ENCODE measurements around the gene VTI1A. TPM values are rescaled to one million over a fixed set of nuclear protein-coding genes. Genes with fewer than 3 reads are reported as not detected.

Gene VTI1A
- total RNA-seq, 1 donor from 2014 or later = 28.0 TPM

GRCh38 chr10:112763916-112764520 lies 317.0 kb downstream of the VTI1A start:
- no peak for ATAC-seq

DNA sequence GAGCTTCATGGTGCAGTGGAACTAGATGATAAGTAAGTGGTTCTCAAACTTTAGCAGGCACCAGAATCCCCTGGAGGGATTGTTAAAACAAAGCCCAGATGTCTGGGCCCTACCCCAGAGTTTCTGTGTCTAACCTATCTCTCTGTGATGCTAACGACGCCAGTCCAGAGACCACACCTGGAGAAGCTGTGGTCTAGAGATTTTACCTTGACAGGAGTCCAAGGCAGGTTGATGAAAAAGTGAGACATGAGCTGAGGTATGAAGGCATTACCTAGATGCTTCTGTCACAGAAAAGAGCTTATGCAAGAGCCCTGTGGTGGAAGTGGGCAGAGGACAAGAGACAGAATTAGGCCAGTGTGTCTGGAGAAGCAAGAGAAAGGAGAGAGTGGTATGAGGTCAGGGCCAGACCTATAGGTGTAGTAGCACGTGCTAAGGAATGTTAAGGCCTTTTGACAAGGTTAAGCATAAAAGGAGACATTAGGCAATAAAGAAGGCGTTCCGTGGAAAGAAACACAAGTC lies 318.8 kb downstream of the VTI1A start:
- no peak for ATAC-seq

- no peak for ATAC-seq
Observed at GRCh38 chr10:112766636-112767035, 319.6 kb downstream of the VTI1A start.

DNA sequence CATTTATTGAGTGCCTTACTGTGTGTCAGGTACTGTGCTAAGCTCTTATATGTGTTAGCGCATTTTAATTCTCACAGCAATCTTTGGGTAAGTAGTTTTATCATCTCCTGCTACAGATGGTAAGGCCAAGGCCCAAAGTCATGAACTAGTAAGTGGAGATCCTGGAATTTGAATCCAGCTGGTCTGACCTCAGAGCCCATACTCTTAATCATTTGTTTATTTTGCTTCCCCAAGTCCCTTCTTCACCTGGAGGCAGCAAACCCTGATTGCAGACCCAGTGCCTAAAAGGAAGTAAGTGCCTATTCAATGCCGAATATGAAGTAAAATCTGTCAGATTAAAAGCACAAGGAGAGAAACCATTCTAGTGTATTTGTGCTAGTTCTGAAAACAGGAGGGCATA lies 320.1 kb downstream of the VTI1A start:
- ATAC-seq = no peak

DNA sequence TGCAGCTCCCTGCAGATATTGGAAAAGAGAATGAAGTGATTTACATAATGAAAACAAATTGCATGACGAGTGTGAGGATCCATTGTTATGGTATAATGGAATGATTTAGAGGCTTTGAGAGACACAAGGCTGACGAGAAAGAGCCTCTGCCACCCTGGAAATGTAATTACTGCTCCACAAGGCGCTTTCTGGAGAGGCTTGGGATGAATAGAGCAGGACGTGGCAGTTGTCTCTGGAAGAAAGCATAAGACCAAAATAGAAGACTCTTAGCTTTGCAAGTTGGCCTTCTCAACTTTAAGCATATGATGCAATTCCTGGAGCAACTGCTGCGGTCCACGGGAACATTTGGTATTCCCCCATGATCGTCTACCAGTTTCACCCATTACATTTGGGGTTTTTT lies 321.1 kb downstream of the VTI1A start:
- no peak for ATAC-seq

GRCh38 chr10:112769081-112769480 lies 322.1 kb downstream of the VTI1A start:
- ATAC-seq = no peak

GRCh38 chr10:112769611-112770370 lies 322.8 kb downstream of the VTI1A start:
- no peak for ATAC-seq

DNA sequence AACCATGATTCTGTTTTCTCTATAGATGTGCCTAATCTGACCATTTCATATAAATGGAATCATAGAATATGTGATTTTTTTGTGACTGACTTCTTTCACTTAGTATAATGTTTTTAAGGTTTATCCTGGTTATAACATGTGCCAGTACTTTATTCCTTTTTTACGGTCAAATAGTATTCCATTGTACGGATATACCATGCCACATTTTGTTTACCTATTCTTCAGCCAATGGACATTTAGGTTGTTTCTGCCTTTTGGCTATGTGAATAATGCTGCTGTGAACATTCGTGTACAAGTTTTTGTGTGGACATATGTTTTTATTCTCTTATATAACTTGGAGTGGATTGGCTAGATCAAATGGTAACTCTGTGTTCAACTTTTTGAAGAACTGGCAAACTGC lies 324.7 kb downstream of the VTI1A start:
- no peak for ATAC-seq

- ATAC-seq = no peak
Observed at GRCh38 chr10:112773783-112774182, 326.8 kb downstream of the VTI1A start.

DNA sequence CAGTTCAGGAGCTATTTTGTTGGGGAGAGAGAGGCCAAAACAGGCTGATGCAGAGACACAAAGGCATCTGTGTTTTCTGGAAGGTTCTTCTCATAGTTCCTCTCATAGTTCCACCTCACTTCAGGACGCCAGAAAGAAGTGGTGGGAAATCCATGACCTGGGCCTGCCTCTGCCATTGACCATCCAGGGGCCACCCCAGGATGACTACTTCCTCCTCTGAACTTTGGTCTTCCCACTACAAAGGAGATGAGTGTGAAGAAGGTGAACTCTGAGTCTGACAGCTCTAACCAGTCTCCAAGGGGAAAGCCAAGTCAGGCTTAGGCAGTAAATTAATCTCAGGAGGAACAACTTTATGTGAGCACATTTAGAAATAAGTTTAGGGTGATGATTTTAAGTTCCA lies 327.2 kb downstream of the VTI1A start:
- ATAC-seq = no peak

DNA sequence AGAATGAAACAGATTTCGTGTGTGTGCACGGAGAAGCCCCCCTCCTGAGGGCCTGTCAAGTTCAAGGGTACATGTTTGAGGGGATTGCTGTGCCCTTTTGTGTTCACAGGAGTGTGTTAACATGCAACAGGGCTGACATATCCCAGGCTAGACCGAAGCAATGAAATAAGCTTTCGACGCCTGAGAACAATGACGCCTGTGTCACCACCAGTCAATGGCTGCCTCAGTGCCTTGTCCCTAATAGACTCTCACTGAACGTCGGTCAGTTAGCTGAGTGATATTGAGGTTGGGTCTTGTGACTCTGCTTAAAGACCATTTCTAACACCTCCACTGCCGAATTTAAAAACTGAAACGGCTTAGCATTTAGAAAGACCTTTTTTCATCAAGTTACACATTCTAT lies 327.8 kb downstream of the VTI1A start:
- ATAC-seq = no peak

- ATAC-seq = no peak
Observed at GRCh38 chr10:112775381-112775780, 328.4 kb downstream of the VTI1A start.

- ATAC-seq = no peak
Observed at GRCh38 chr10:112775892-112776674, 329.1 kb downstream of the VTI1A start.

GRCh38 chr10:112778579-112778978 lies 331.6 kb downstream of the VTI1A start:
- ATAC-seq = no peak

GRCh38 chr10:112779025-112779770 lies 332.2 kb downstream of the VTI1A start:
- ATAC-seq = no peak

- no peak for ATAC-seq
Observed at GRCh38 chr10:112782200-112782907, 335.3 kb downstream of the VTI1A start.

- peak; percentile 58 for ATAC-seq
Observed at GRCh38 chr10:112783351-112784021, 336.5 kb downstream of the VTI1A start.

DNA sequence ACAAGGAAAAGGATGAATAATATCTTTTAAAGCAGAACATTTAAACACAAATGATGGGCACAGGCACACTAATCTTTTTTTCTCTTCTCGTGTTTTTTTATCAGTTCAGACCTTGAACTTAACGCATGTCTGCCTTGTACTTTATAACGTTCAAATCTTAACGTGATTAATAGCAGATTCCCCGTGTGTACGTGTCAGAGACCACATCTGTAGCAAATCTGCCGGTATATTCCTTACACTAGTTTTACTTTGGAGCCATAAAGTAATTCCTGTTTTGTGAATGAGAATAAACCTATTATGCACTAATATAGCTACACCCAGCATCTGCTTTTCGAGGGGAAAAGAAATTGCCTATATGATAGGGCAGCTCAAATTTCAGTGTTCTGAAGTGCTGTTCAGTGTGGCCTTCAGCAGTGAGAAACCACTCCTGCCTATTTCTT lies 337.0 kb downstream of the VTI1A start:
- ATAC-seq = no peak

DNA sequence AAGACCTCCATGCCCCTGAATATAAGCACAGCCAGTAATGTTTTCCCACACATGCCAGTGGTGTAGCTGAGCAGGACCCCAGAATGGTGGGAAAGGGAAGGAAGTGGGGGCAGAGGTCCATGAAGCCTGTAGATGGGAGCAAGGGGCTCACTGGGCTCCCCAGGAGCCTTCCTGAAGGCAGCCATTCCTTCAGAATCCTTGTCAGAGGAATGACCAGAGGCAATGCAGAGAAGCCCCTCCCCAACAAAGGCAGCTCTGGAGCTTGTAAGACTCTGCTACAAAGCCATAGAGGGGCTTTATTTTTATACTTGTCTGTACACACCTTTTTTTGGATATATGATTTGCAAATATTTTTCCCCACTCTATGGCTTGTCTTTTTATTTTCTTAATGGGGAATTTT lies 338.1 kb downstream of the VTI1A start:
- ATAC-seq = no peak

GRCh38 chr10:112789248-112789647 lies 342.2 kb downstream of the VTI1A start:
- ATAC-seq = no peak

DNA sequence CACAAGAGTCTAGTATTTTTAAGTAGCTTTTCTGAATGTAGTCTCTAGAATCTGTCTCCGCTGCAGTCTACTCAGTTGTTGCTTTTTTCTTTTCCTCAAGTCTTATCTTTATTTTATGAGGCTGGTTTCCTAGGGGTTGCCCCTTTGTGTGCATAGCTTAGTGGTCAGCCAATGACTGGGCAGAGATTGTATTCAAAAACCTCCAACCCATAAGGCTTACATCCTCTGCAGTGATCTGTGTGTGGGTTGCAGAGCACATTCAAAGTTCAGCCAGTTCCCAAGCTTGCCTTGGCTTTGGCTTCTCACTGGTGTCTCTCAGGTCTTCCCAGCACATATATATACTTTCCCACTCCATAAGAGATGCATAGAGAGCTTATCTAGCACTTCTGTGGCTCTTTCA lies 343.0 kb downstream of the VTI1A start:
- no peak for ATAC-seq
